Left ventricle myocardium inferior (tissue), 1 donor: ENCODE measurements around the gene SLC25A43. TPM values are rescaled to one million over a fixed set of nuclear protein-coding genes. Genes with fewer than 3 reads are reported as not detected.
"Not testable (repeated sequence)": the region's sequence is repeated elsewhere in the genome, so short reads cannot be mapped to it uniquely, and the experiment has no call there.

Experiments used
- DNase-seq: peaks from one replicate; pipeline ENCODE4 v3.0.0-alpha.2; 2020
- H3K27ac ChIP-seq: fragments of 200-600 bp; replicated peaks from 2 replicates; pipeline ENCODE4 v1.8.0; 2021
- H3K27me3 ChIP-seq: fragments of 200-600 bp; 2 replicates; pipeline ENCODE4 v1.8.0; 2021; ENCODE audit warnings: low read depth
- H3K36me3 ChIP-seq: fragments of 200-600 bp; 2 replicates; pipeline ENCODE4 v1.8.0; 2021
- H3K4me1 ChIP-seq: fragments of 200-600 bp; 2 replicates; pipeline ENCODE4 v1.8.0; 2021
- H3K4me3 ChIP-seq: fragments of 200-600 bp; 2 replicates; pipeline ENCODE4 v1.8.0; 2021; ENCODE audit warnings: mild to moderate bottlenecking, moderate library complexity
- H3K9me3 ChIP-seq: fragments of 200-600 bp; replicated peaks from 2 replicates; pipeline ENCODE4 v1.8.0; 2021
- intact Hi-C: fragments of 100-400 bp; cut with micrococcal nuclease; formaldehyde crosslinking; loops from one replicate; pipeline ENCODE4 v1.11.0; 2022
- total RNA-seq: library from RNA; stranded (reverse); fragmentation: NEBNext Ultra II Directional; extraction: Animal tissue kit (Norgen Biotek cat#: 25700); gene quantifications from one replicate; pipeline ENCODE4 v1.2.1, GENCODE V29; 2021
- TF ChIP-seq, protein P1 (sequence below): fragments of 200-600 bp; IDR thresholded peaks from 2 replicates; pipeline ENCODE4 v1.8.0; 2021; ENCODE audit warnings: antibody characterized with exemption, mild to moderate bottlenecking, borderline replicate concordance
- donor health status: DM: no; HTN: yes; CAD: no; lungs with severe emphysema.

Gene SLC25A43
- total RNA-seq, 1 donor from 2014 or later = 1.4 TPM

DNA sequence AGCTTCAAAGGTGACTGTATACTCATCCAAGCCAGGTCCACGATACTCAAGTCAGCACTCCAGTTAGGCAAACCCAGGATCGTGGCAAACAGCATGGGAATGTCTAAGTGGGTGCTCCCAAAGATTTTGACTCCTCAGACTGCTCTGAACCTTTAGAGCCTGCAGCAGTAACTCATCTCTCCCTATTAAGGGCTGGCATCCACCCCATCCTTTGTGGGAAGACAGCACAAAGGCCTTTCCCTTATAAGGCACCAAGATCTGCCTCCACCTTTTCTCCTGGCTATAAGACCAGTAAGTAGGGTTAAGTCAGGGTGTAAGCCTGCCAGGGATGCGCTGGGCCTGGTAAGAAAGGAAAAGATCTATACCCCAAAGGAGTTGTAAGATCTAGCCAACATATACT, 23.6 kb upstream of the SLC25A43 start:
- Histone ChIP-seq H3K4me3 (no peak overlapping the region), H3K27me3 (no peaks in the 10 kb centered on the region), H3K9me3 (no peaks in the 10 kb centered on the region), H3K4me1 (no peaks in the 10 kb centered on the region), H3K27ac (no peak overlapping the region), H3K36me3 (no peaks in the 10 kb centered on the region)
- no peak for DNase-seq
- TF ChIP-seq, protein P1, sequence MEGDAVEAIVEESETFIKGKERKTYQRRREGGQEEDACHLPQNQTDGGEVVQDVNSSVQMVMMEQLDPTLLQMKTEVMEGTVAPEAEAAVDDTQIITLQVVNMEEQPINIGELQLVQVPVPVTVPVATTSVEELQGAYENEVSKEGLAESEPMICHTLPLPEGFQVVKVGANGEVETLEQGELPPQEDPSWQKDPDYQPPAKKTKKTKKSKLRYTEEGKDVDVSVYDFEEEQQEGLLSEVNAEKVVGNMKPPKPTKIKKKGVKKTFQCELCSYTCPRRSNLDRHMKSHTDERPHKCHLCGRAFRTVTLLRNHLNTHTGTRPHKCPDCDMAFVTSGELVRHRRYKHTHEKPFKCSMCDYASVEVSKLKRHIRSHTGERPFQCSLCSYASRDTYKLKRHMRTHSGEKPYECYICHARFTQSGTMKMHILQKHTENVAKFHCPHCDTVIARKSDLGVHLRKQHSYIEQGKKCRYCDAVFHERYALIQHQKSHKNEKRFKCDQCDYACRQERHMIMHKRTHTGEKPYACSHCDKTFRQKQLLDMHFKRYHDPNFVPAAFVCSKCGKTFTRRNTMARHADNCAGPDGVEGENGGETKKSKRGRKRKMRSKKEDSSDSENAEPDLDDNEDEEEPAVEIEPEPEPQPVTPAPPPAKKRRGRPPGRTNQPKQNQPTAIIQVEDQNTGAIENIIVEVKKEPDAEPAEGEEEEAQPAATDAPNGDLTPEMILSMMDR = no peak
- intact Hi-C loops = no loop called here

DNA sequence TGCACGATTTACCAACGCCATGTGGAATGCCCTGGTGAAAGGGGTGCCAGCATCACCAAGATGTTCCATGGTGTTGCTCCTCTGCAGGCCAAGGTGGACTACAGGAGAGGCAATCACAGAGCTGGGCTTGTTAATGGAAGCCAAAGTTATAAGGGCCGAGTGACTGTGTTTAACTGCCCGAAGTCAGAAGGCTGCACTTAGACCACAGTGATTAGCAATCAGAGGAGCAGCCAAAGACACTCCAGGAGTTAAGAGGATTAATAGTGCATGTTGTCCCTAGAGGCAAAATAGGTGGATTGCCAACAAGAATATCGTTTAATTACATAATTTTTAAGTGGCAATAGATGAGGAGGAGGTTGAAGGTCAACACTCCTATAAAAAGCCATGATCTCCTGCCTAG, 22.8 kb upstream of the SLC25A43 start:
- no peaks in the 10 kb centered on the region for H3K36me3 ChIP-seq

DNA sequence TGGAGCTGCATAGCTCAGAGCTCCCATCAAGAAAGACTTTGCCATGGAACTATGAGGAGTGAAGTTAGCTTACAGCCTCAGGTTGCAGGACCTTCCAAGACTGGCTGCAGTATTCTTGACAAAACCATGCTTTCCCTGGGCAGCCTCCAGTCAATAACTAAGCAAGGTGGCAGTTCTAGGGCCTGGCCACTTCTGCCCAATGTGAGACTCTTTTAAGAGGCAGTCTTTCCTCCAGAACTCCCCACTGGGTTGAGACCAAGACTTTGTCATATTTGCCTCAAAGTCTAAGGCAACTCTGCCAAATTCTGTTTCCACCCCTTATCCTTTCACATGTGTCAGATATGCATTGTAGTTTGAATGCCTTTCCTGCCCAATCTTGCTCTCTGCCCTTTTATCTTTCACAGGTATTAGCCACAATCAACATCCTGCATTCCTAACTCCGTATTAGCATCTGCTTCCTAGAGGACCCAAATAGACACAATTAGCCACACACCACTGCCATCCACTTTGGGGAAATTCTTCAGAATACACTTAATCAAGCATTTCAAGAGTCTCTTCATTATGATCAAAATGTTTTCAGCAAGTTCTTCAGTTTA, 17.7 kb upstream of the SLC25A43 start:
- intact Hi-C loops = no loop called here
- H3K4me3 ChIP-seq = no peak overlapping the region
- H3K4me1 ChIP-seq = no peaks in the 10 kb centered on the region
- TF ChIP-seq, protein P1 = no peak
- H3K27me3 ChIP-seq = no peaks in the 10 kb centered on the region
- H3K9me3 ChIP-seq = no peaks in the 10 kb centered on the region
- no peak overlapping the region for H3K27ac ChIP-seq
- H3K36me3 ChIP-seq = no peaks in the 10 kb centered on the region
- no peak for DNase-seq

More for the DNA sequence above, 22.8 kb upstream of the SLC25A43 start:
- TF ChIP-seq, protein P1 = no peak
- intact Hi-C loops = no loop called here
- no peaks in the 10 kb centered on the region for H3K27me3 ChIP-seq
- H3K9me3 ChIP-seq = no peaks in the 10 kb centered on the region
- H3K27ac ChIP-seq = no peak overlapping the region
- H3K4me1 ChIP-seq = no peaks in the 10 kb centered on the region
- no peak for DNase-seq
- H3K4me3 ChIP-seq = no peak overlapping the region

DNA sequence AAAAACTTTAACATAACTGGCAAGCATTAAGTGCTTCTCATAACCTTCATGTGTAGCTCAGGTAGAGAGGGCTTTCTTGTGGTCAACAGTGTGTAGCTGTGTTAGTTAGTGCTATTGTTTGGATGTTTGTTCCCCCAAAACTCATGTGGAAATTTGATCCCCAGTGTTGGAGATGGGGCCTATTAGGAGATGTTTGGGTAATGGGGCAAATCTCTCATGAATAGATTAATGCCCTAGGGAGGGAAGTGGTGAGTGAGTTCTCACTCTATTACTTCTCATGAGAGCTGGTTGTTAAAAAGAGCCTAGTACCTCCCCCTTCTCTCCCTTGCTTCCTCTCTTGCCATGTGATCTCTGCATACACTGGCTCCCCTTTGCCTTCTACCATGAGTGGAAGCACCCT, 16.5 kb upstream of the SLC25A43 start:
- TF ChIP-seq, protein P1 = no peak
- H3K4me1 ChIP-seq = no peaks in the 10 kb centered on the region
- intact Hi-C loops = no loop called here
- H3K27me3 ChIP-seq = no peaks in the 10 kb centered on the region
- no peaks in the 10 kb centered on the region for H3K36me3 ChIP-seq
- no peak for DNase-seq
- H3K4me3 ChIP-seq = no peak overlapping the region
- H3K27ac ChIP-seq = no peak overlapping the region
- no peaks in the 10 kb centered on the region for H3K9me3 ChIP-seq

DNA sequence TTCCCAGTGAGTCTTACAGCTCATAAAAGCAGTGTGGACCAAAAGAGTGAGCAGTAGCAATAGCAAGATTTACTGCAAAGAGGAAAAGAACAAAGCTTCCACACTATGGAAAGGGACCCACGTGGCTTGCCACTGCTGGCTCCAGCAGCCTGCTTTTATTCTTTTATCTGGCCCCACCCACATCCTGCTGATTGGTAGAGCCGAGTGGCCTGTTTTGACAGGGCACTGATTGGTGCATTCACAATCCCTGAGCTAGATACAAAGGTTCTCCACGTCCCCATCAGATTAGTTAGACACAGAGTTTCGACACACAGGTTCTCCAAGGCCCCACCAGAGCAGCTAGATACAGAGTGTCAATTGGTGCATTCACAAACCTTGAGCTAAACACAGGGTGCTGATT, 12.5 kb upstream of the SLC25A43 start:
- H3K27me3 ChIP-seq, H3K27ac ChIP-seq, H3K4me1 ChIP-seq, intact Hi-C loops, H3K9me3 ChIP-seq, H3K4me3 ChIP-seq, DNase-seq, H3K36me3 ChIP-seq: not testable (repeated sequence)

DNA sequence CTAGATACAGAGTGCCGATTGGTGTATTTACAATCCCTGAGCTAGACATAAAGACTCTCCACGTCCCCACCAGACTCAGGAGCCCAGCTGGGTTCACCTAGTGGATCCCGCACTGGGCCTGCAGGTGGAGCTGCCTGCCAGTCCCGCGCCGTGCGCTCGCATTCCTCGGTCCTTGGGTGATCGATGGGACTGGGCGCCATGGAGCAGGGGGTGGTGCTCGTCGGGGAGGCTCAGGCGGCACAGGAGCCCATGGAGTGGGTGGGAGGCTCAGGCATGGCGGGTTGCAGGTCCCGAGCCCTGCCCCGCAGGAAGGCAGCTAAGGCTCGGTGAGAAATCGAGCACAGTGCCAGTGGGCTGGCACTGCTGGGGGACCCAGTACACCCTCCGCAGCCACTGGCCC, 11.7 kb upstream of the SLC25A43 start:
- H3K27me3 ChIP-seq, H3K36me3 ChIP-seq, H3K4me1 ChIP-seq, H3K27ac ChIP-seq, intact Hi-C loops, DNase-seq, H3K9me3 ChIP-seq, H3K4me3 ChIP-seq: not testable (repeated sequence)
